BJ (cell line): ENCODE data around the gene RHPN2. TPM values are rescaled to one million over a fixed set of nuclear protein-coding genes. Genes with fewer than 3 reads are reported as not detected.
A peak's percentile ranks its signal among the peaks of the same experiment; 100 is the strongest.

Source experiments
- CTCF ChIA-PET: fragments of 350-600 bp; formaldehyde crosslinking; extraction: SDS; loops from one replicate; lab custom pipeline; 2021; ENCODE audit warnings: antibody characterized with exemption, inconsistent platforms; lab: Yijun Ruan, JAX
- POLR2A ChIA-PET: fragments of 300-600 bp; sonication (Branson Sonifier 250); formaldehyde crosslinking; extraction: SDS; loops from one replicate; lab custom pipeline; 2021; ENCODE audit warnings: antibody characterized with exemption; lab: Charles Lee
- DNase-seq: peaks from one replicate; pipeline ENCODE4 v3.0.0-alpha.2; 2011; ENCODE audit warnings: low read depth
- H3K27me3 ChIP-seq: 2 replicates; pipeline ENCODE4 v1.6.0; 2011; ENCODE audit warnings: low read length; ENCODE audit not compliant: control insufficient read depth, insufficient read depth
- H3K36me3 ChIP-seq: 2 replicates; pipeline ENCODE4 v1.5.1; 2011; ENCODE audit warnings: low read length; ENCODE audit not compliant: control insufficient read depth, insufficient read depth
- H3K4me3 ChIP-seq: 2 replicates; pipeline ENCODE4 v1.5.1; 2011; ENCODE audit warnings: low read depth, mild to moderate bottlenecking, control low read depth, low read length
- polyA plus RNA-seq: library from polyadenylated mRNA; depleted of rRNA; stranded (reverse); fragments of >200 nt; gene quantifications from 2 replicates; pipeline ENCODE4 v1.2.3, GENCODE V29; 2011
- TF ChIP-seq, protein P1 (sequence below): IDR thresholded peaks from 2 replicates; pipeline ENCODE4 v1.5.1; 2011; ENCODE audit warnings: low read depth, mild to moderate bottlenecking, control low read depth, inconsistent platforms, low read length, moderate library complexity; ENCODE audit not compliant: insufficient read depth

Gene RHPN2
- polyA plus RNA-seq, 1 experiment, result 7.8 TPM

DNA sequence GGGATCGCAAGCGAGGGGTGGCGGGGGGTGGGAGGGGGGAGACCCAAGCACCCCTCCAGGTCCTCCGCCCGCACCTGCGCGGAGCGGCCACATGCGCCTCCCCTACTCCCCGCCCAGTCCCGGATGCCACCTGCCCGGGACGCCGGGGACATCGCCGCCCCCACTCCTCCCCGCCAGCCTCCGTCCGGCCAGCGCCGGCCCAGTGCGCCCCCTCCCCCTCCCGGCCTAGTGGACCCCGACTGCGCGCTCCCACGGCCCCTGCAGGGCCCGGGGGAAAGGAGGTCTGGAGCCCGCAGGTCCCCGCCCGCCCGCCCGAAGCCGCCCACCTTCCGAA is 263 bp downstream of the RHPN2 start:
- CTCF ChIA-PET, result interaction anchor here (1.3 to 2.3 kb wide), 2 partner anchors 14 to 88 kb away, joined by 4 to 6 read pairs; no protein-coding TSS in a partner anchor
- Histone ChIP-seq H3K36me3 (no peaks in the 10 kb centered on the region), H3K27me3 (no peaks in the 10 kb centered on the region), H3K4me3 (peak overlapping the region; percentile 73)
- POLR2A ChIA-PET, result no interaction called here
- no peak for DNase-seq
- TF ChIP-seq, protein P1, sequence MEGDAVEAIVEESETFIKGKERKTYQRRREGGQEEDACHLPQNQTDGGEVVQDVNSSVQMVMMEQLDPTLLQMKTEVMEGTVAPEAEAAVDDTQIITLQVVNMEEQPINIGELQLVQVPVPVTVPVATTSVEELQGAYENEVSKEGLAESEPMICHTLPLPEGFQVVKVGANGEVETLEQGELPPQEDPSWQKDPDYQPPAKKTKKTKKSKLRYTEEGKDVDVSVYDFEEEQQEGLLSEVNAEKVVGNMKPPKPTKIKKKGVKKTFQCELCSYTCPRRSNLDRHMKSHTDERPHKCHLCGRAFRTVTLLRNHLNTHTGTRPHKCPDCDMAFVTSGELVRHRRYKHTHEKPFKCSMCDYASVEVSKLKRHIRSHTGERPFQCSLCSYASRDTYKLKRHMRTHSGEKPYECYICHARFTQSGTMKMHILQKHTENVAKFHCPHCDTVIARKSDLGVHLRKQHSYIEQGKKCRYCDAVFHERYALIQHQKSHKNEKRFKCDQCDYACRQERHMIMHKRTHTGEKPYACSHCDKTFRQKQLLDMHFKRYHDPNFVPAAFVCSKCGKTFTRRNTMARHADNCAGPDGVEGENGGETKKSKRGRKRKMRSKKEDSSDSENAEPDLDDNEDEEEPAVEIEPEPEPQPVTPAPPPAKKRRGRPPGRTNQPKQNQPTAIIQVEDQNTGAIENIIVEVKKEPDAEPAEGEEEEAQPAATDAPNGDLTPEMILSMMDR, result no peak

GRCh38 chr19:33063753-33064457 is 783 bp downstream of the RHPN2 start:
- Histone ChIP-seq H3K36me3 (no peaks in the 10 kb centered on the region), H3K4me3 (peak overlapping the region; percentile 73), H3K27me3 (no peaks in the 10 kb centered on the region)
- TF ChIP-seq, protein P1, result 0 out of 2 replicates have a peak, but pooled peaks have one; percentile 5
- no peak for DNase-seq
- ChIA-PET CTCF (interaction anchor here (1.5 to 2.3 kb wide), 2 partner anchors 14 to 88 kb away, joined by 3 to 6 read pairs; no protein-coding TSS in a partner anchor), POLR2A (no interaction called here)

GRCh38 chr19:33063356-33063752 is 1.3 kb downstream of the RHPN2 start:
- Histone ChIP-seq H3K27me3 (no peaks in the 10 kb centered on the region), H3K36me3 (no peaks in the 10 kb centered on the region), H3K4me3 (peak overlapping the region; percentile 73)
- DNase-seq, result no peak
- ChIA-PET CTCF (interaction anchor here (1.5 to 2.3 kb wide), 2 partner anchors 15 to 87 kb away, joined by 3 to 6 read pairs; no protein-coding TSS in a partner anchor), POLR2A (no interaction called here)
- TF ChIP-seq, protein P1, result no peak

- no peaks in the 10 kb centered on the region for H3K36me3 ChIP-seq
- H3K27me3 ChIP-seq, result no peaks in the 10 kb centered on the region
- no peak overlapping the region for H3K4me3 ChIP-seq
- POLR2A ChIA-PET, result no interaction called here
- TF ChIP-seq, protein P1, result no peak
- CTCF ChIA-PET, result interaction anchor here (1.5 to 2.3 kb wide), 2 partner anchors 15 to 87 kb away, joined by 3 to 6 read pairs; no protein-coding TSS in a partner anchor
- no peak for DNase-seq
Measured at GRCh38 chr19:33062902-33063301, 1.8 kb downstream of the RHPN2 start.

DNA sequence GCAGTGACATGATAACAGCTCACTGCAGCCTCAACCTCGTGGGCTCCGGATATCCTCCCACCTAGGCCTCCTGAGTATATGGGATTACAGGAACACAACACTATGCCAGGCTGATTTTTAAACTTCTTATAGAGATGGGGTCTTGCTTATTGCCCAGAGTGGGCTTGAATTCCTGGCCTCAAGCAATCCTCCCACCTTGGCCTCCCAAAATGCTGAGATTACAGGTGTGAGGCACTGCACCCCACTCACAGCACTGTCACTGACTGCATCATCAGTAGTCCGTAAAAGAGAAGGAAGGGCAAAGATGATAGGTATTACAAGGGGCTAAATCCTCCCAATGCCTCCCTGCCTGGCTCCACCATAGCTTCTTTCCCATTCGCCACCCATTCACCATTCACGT is 4.1 kb downstream of the RHPN2 start:
- TF ChIP-seq, protein P1, result no peak
- H3K27me3 ChIP-seq, result no peaks in the 10 kb centered on the region
- DNase-seq, result no peak
- H3K4me3 ChIP-seq, result no peak overlapping the region
- ChIA-PET POLR2A (no interaction called here), CTCF (interaction anchor here (0.7 kb wide), 1 partner anchor 9 kb away, joined by 3 read pairs; no protein-coding TSS in a partner anchor)
- no peaks in the 10 kb centered on the region for H3K36me3 ChIP-seq
